SJSA1 (cell line): ENCODE measurements around the gene PIP5KL1. TPM values are rescaled to one million over a fixed set of nuclear protein-coding genes. Genes with fewer than 3 reads are reported as not detected.

Source experiments
- DNase-seq, 2 experiments: peaks; one replicate each; pipeline ENCODE4 v3.0.0-alpha.2; 2015 to 2020; ENCODE audit warnings: low spot score in 2 of 2, low read depth in 1 of 2
- H3K27ac ChIP-seq: fragments of 250-450 bp; sonication (Bioruptor Pico); 2 replicates; pipeline ENCODE4 v1.5.1; 2020; ENCODE audit warnings: mild to moderate bottlenecking, moderate library complexity
- H3K27me3 ChIP-seq: fragments of 250-450 bp; sonication (Bioruptor Pico); replicated peaks from 2 replicates; pipeline ENCODE4 v1.5.1; 2020; ENCODE audit warnings: mild to moderate bottlenecking, moderate library complexity
- H3K36me3 ChIP-seq: fragments of 250-450 bp; sonication (Bioruptor Pico); 2 replicates; pipeline ENCODE4 v1.5.1; 2020; ENCODE audit warnings: mild to moderate bottlenecking
- H3K4me1 ChIP-seq: fragments of 250-450 bp; sonication (Bioruptor Pico); replicated peaks from 2 replicates; pipeline ENCODE4 v1.6.1; 2021; ENCODE audit warnings: mild to moderate bottlenecking
- H3K4me3 ChIP-seq: fragments of 250-450 bp; sonication (Bioruptor Pico); 2 replicates; pipeline ENCODE4 v1.5.1; 2020; ENCODE audit warnings: mild to moderate bottlenecking
- H3K9me3 ChIP-seq: fragments of 250-450 bp; sonication (Bioruptor Pico); replicated peaks from 2 replicates; pipeline ENCODE4 v1.5.1; 2020; ENCODE audit warnings: mild to moderate bottlenecking
- total RNA-seq: library from RNA; depleted of rRNA; stranded (reverse); fragments of >200 nt; shearing (Covaris generic); gene quantifications from 2 replicates; pipeline ENCODE4 v1.2.3, GENCODE V29; 2014

The PIP5KL1 gene
- total RNA-seq, 1 experiment from 2014 or later = 1.6 TPM

- H3K4me1 ChIP-seq = peaks cover 12% of the 10 kb centered on the region
Observed at GRCh38 chr9:127962278-127962677, 31.7 kb upstream of the PIP5KL1 start.

GRCh38 chr9:127961613-127962155 is 31.1 kb upstream of the PIP5KL1 start:
- Histone ChIP-seq H3K4me1 (peaks cover 12% of the 10 kb centered on the region), H3K27me3 (no peaks in the 10 kb centered on the region), H3K27ac (no peak overlapping the region), H3K36me3 (no peaks in the 10 kb centered on the region), H3K4me3 (no peak overlapping the region), H3K9me3 (no peaks in the 10 kb centered on the region)
- DNase-seq = no peak

More at GRCh38 chr9:127962278-127962677, 31.7 kb upstream of the PIP5KL1 start:
- Histone ChIP-seq H3K4me3 (no peak overlapping the region), H3K36me3 (no peaks in the 10 kb centered on the region), H3K27me3 (no peaks in the 10 kb centered on the region), H3K9me3 (no peaks in the 10 kb centered on the region), H3K27ac (no peak overlapping the region)
- DNase-seq = no peak

GRCh38 chr9:127961155-127961490 is 30.5 kb upstream of the PIP5KL1 start:
- no peaks in the 10 kb centered on the region for H3K36me3 ChIP-seq
- H3K9me3 ChIP-seq = no peaks in the 10 kb centered on the region
- no peak overlapping the region for H3K4me3 ChIP-seq
- H3K4me1 ChIP-seq = peaks cover 11% of the 10 kb centered on the region
- no peaks in the 10 kb centered on the region for H3K27me3 ChIP-seq
- no peak for DNase-seq
- H3K27ac ChIP-seq = no peak overlapping the region

- H3K9me3 ChIP-seq = no peaks in the 10 kb centered on the region
- no peaks in the 10 kb centered on the region for H3K27me3 ChIP-seq
- no peak overlapping the region for H3K27ac ChIP-seq
- DNase-seq = no peak
- no peaks in the 10 kb centered on the region for H3K36me3 ChIP-seq
- peaks cover 8% of the 10 kb centered on the region for H3K4me1 ChIP-seq
- no peak overlapping the region for H3K4me3 ChIP-seq
Observed at GRCh38 chr9:127960410-127961154, 30.0 kb upstream of the PIP5KL1 start.

- Histone ChIP-seq H3K4me1 (peaks cover 5% of the 10 kb centered on the region; the same call in 1 of the 2 replicates), H3K36me3 (no peaks in the 10 kb centered on the region), H3K4me3 (no peak overlapping the region), H3K27me3 (no peaks in the 10 kb centered on the region), H3K27ac (no peak overlapping the region), H3K9me3 (no peaks in the 10 kb centered on the region)
- DNase-seq = no peak
Observed at GRCh38 chr9:127959841-127960409, 29.3 kb upstream of the PIP5KL1 start.

GRCh38 chr9:127959398-127959797 is 28.8 kb upstream of the PIP5KL1 start:
- H3K4me3 ChIP-seq = no peak overlapping the region
- H3K27me3 ChIP-seq = no peaks in the 10 kb centered on the region
- H3K27ac ChIP-seq = no peak overlapping the region
- peaks cover 5% of the 10 kb centered on the region; the same call in 1 of the 2 replicates for H3K4me1 ChIP-seq
- DNase-seq = no peak
- H3K9me3 ChIP-seq = no peaks in the 10 kb centered on the region
- H3K36me3 ChIP-seq = no peaks in the 10 kb centered on the region

GRCh38 chr9:127958728-127959127 is 28.2 kb upstream of the PIP5KL1 start:
- H3K9me3 ChIP-seq = no peaks in the 10 kb centered on the region
- H3K4me3 ChIP-seq = no peak overlapping the region
- H3K4me1 ChIP-seq = peaks cover 5% of the 10 kb centered on the region; the same call in 1 of the 2 replicates
- no peaks in the 10 kb centered on the region for H3K36me3 ChIP-seq
- no peaks in the 10 kb centered on the region for H3K27me3 ChIP-seq
- H3K27ac ChIP-seq = no peak overlapping the region
- no peak for DNase-seq

GRCh38 chr9:127955294-127956015 is 24.9 kb upstream of the PIP5KL1 start:
- H3K27me3 ChIP-seq = no peaks in the 10 kb centered on the region
- no peak overlapping the region for H3K4me3 ChIP-seq
- H3K9me3 ChIP-seq = no peaks in the 10 kb centered on the region
- H3K27ac ChIP-seq = no peak overlapping the region
- DNase-seq = no peak
- peaks cover 5% of the 10 kb centered on the region; the same call in 1 of the 2 replicates for H3K4me1 ChIP-seq
- H3K36me3 ChIP-seq = no peaks in the 10 kb centered on the region

GRCh38 chr9:127954831-127955293 is 24.3 kb upstream of the PIP5KL1 start:
- Histone ChIP-seq H3K9me3 (no peaks in the 10 kb centered on the region), H3K36me3 (no peaks in the 10 kb centered on the region), H3K4me1 (peaks cover 5% of the 10 kb centered on the region; the same call in 1 of the 2 replicates), H3K27ac (no peak overlapping the region), H3K27me3 (no peaks in the 10 kb centered on the region), H3K4me3 (no peak overlapping the region)
- no peak for DNase-seq

GRCh38 chr9:127953768-127954505 is 23.4 kb upstream of the PIP5KL1 start:
- H3K36me3 ChIP-seq = no peaks in the 10 kb centered on the region
- H3K9me3 ChIP-seq = no peaks in the 10 kb centered on the region
- DNase-seq = no peak
- no peak overlapping the region for H3K27ac ChIP-seq
- H3K4me1 ChIP-seq = peaks cover 5% of the 10 kb centered on the region; the same call in 1 of the 2 replicates
- no peak overlapping the region for H3K4me3 ChIP-seq
- H3K27me3 ChIP-seq = no peaks in the 10 kb centered on the region

- Histone ChIP-seq H3K9me3 (no peaks in the 10 kb centered on the region), H3K4me1 (peaks cover 5% of the 10 kb centered on the region; the same call in 1 of the 2 replicates), H3K27ac (no peak overlapping the region), H3K36me3 (no peaks in the 10 kb centered on the region), H3K4me3 (no peak overlapping the region), H3K27me3 (no peaks in the 10 kb centered on the region)
- DNase-seq = no peak
Observed at GRCh38 chr9:127953154-127953553, 22.6 kb upstream of the PIP5KL1 start.

GRCh38 chr9:127950513-127951289 is 20.1 kb upstream of the PIP5KL1 start:
- Histone ChIP-seq H3K27me3 (no peaks in the 10 kb centered on the region), H3K4me3 (no peak overlapping the region), H3K36me3 (no peaks in the 10 kb centered on the region), H3K27ac (no peak overlapping the region), H3K9me3 (no peaks in the 10 kb centered on the region), H3K4me1 (peaks cover 4% of the 10 kb centered on the region; the same call in 1 of the 2 replicates)
- no peak for DNase-seq
